Inferior parietal cortex (tissue), 1 donor: ENCODE data around the gene TMOD1.
"Not testable (repeated sequence)": the region's sequence is repeated elsewhere in the genome, so short reads cannot be mapped to it uniquely, and the experiment has no call there.

Experiments
- DNase-seq: peaks from one replicate; pipeline ENCODE4 v3.0.0-alpha.2; 2016; ENCODE audit errors: extremely low spot score

TMOD1 gene

DNA sequence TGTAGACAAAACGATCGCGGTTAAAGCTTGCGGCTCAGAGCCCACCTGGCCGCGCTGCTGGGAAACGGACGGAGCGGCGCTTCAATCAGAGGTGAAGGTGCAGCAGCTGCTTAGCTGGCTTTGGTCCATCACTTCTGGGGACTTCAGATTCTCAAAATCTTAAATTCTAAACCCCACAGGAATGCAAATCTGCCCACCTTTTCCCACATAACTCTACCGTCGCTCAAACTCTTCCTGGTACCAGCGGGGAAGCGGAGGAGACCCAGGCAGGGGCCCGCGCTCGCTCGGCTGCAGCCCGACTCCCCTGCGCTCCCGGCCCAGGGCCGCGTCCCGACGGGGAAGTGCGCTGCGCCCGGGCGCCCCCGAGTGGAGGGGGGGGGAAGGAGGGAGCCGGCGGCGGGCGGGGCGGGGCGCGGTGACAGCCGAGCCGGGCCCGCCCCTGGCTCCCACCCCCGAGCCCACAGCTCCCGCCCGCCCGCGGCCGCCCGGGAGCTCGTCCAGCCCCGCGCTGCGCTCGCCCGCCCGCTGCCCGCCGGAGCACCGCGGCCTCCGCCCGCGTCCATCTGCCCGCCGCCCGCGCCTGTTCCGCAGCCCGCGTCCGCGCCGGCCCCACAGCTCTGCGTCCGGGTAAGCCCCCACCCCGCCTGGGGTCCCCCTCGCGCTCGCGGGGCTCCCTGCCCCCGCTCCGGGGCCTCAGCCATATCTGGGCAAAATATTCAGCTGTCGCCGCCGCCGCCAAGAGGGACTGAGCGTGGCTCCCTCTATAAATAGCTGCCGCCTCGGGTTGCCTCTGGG is at the start of gene TMOD1:
TMOD1 (plus strand) TSS at position 490 of the 795 bp plus-strand sequence. CDS start 22,523 bp downstream, outside the sequence.
- no peak for DNase-seq

DNA sequence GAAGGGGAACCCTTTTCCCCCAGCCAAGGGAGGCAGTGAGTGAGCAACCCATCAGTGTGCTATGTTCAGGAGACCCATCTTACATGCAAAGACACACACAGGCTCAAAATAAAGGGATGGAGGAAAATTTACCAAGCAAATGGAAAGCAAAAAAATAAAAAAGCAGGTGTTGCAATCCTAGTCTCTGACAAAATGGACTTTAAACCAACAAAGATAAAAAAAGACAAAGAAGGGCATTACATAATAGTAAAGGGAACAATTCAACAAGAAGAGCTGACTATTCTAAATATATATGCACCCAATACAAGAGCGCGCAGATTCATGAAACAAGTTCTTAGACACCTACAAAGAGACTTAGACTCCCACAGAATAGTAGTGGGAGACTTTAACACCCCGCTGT is 47.9 kb upstream of the TMOD1 start:
- DNase-seq, result not testable (repeated sequence)

DNA sequence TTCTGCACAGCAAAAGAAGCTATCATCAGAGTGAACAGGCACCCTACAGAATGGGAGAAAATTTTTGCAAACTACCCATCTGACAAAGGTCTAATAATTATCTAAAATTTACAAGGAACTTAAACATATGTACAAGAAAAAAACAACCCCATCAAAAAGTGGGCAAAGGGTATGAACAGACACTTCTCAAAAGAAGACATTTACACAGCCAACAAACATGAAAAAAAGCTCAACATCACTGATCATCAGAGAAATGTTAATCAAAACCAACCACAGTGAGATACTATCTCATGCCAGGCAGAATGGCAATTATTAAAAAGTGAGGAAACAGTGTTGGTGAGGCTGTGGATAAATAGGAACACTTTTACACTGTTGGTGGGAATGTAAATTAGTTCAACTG is 44.6 kb upstream of the TMOD1 start:
- DNase-seq, result not testable (repeated sequence)

DNA sequence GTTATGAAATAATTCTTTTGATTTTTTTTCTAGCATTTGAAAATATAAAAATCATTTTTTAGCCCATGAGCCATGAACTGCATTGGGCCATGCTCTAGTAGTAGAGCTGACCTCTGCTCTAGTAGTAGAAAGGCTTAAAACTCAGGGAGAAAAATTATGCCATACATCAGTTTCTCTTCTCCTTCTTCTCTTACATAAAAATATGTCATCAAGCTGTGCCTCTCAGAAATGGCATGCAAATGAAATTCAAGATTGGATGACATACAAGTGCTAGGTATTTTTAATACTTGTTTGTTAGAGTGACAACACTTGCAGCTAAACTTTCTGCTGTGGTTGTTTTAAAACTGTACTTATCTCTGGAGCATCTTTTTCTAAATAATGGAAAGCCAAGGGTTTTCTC is 42.1 kb upstream of the TMOD1 start:
- DNase-seq, result no peak

DNA sequence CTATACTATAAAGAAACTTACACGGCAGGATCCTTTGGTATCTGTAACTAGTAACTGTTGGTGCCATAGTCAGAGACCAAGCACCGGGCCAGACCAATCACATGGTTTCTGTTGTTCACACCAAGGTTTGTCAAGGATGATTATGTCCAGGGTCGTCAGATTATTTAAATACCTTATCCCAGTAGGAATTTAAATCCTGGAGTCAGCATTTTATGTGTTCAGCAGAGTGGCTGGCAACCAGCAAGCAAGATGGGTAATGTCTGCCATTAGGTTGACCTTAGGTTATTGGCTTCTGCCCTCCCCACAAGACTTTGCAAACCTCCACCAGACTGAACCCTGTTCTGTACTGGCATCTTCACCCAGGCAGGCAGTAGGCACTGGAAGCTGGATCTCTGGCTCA is 39.3 kb upstream of the TMOD1 start:
- no peak for DNase-seq

DNA sequence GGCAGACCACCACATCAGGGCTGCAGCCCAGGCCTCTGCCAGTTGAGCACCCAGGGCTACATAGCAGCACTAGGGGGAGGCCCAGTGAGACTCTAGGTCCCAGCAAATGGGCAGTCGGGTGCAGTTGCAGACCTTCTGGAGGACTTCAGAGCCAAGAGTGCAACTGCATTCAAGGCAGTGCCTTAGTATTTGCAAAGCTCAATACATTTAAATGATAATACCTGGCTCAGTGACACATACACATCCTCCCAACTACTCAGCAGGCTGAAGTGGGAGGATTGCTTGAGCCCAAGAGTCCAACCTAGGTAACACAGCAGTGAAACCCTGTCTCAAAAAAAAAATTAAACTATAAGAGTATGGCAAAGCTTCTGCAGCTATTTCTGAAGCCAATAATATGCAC is 38.6 kb upstream of the TMOD1 start:
- no peak for DNase-seq

DNA sequence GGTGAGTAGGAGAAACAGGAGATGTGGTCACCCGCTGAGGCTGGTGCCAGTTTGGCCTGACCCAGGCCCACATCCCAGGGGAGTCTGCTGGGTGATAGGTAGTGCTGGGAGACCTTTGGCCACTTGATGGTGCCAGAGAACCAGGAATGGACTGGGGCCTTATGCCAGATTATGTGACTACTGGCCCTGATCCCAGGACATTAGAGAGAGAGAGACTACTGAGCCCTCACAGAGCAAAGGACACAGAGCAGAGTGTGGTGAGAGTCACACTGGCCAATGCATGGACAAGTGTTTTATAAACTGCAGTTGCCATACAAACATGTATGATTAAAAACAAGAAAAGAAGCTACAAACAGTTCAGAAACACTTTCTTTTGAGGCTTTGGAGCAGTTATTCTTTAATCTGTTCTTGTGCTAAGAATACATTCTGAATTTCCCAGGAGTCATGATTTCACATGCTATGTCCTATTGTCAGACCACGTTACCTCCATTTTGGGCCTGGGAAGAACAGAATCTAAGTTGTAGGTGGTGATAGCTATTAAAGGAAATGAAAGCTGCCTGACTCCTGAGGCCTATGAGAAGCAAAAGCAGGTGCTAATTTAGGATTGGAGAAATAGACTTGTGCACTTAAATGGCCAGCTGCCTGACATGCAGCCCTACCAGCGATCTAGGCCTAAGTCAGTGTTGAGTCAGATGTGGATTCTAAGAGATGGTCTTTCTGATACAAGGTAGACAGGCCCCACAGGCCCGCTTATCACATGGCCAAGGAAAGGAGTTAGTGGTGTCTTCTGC is 32.6 kb upstream of the TMOD1 start:
- DNase-seq, result peak; percentile 94

DNA sequence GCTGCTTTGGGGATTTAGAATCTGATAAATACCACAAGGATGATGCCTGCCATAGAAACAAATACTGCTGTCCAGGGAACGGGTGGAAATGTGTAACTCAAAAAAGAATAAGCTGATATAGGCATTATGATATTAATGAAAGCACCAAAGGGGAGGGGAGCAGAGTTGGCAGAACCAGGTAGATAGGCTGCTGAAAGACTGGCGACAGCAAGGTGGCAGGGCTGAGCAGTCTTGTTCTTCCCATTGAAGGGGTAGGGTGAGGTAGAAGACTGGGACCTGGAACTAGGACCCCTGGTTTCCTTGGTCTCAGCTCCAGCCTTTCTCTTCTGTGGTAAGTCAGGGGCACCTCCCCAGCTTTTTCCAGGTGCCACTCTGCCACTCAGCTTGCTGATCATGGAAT is 31.4 kb upstream of the TMOD1 start:
- no peak for DNase-seq

DNA sequence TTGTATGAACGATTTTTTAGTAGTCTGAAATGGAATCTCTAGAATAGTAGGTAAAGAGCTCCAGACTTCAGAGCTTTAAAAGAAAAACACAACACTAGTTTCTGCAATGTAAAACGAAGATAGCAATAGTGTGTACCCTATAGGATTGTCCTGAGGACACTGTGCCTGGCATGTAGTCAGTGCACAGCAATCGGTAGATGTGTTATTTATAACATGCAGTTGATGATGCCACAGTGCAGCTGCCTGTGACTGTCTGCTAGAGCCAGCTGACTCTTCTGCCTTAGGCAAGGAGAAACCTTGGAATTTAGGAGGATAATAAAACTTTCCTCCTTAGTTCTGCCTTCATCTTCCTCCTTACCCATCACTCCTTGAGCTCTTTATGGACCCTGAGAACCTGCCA is 27.7 kb upstream of the TMOD1 start:
- DNase-seq, result peak; percentile 25

DNA sequence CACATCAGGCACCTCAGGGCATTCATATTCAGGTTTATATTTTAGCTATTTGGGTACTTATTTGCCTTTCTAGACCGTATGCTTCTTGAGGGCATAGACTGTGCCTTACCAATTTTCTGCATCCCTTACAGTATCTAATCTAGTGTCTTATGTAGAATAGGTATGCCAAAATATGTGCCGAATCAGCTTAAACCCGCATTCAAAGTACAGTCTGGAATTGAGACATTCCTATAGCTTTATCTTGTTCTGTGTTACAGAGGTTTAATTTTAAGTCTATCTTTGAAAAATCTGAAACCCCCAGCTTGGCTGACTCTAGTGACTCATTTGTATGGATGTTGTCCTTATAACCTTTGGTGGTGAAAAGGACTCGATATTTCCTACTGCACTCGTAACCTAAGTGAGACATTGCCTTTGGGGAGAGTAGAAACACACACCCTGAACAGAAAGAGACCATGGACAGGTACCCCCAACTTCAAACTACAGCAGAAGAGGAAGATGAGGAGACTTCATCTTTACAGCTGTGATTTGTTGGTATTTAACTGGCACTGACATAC is 27.0 kb upstream of the TMOD1 start:
- DNase-seq, result no peak

DNA sequence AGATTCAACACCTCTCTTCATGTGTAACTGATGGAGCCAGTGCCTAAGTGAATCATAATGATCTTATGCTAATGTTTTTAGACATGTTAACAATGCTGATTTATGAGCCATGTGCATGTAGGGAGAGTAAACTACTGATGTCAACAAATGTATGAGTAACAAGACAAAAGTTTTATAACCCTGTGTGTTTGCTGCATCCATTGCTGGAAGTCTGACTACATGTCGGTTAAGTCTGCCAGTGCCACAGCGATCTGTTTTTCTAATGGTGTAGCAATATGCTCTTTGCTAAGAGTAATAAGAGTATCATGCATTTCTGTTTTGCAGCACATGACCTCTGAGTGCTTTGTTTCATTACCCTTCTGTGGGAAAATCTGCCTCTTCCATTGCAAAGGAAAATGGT is 26.4 kb upstream of the TMOD1 start:
- DNase-seq, result peak; percentile 17

DNA sequence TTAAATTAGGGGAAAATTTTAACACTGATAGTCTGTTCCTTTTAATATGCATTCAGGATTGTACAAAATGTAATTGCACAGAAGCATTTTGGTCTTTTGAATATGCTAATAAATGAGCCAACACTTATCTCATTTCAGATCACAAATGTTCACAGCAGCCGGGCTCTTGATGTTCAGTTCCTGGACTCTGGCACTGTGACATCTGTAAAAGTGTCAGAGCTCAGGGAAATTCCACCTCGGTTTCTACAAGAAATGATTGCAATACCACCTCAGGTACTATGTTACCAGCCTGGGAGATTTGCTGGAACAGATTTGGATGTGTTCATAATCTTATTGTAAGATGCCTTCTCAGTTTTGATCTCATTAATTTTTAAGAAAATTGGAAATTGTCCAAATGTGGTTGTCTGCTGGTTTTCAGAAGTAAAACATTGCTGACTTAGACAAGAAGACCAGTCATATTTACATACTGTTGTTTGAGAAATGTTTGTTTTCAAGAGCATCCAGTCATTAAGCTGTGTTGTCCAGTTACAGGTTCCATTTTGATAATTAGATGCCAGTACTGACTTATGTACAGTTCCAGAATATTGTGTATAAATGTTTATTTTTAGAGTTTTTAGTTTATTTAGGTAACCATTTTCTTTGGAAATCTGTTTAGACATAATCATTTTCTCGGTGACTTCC is 23.0 kb upstream of the TMOD1 start:
- DNase-seq, result no peak

DNA sequence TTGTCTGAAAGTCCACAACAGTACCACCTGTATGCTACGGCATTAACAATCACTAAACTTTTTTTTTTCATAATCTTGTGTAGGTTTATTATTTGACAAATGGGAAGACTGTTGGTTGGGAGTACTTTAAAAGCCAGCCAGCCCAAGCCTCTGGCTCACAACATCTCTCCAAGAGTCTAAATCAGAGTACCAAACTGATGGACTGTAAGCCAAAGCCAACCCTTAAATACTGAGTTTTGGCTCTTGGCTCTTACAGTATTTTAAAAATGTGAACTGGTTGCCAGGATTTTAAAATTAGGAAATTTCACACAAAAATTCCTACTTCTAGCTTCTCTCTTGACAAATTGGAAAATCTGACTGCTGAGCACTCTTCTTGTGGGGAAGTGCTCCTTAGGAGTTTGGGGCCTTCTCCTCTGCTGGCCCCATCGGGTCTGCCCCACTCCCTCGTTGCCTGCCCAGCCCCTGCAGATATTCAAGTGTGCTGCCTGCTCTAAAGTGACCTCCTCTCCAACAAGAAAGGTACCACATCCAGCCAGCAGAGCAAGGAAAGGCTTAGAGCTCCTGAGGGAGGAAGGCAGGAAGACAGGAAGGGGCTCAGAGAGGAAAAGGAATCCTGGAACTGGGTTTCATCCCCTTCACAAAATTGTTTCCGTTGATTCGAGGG is 21.8 kb upstream of the TMOD1 start:
- DNase-seq, result no peak

DNA sequence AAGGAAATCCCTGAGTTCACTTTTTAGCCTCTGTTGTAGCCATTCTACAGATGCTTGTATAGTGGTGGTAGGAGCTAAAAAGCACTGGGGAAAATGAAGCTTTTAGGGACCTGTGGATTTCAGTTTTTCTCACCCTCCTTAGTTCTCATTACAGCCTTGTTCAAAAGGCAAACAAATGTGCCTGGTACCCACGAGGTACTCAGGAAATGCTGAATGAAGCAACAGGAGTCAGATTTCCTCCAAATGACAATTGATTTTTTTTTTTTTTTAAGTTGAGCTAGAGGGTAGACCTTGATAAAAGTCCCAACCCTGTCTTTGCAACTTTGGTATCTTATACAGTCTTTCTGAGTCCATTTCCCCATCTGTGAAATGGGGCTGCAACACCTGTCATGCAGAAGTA is 21.3 kb upstream of the TMOD1 start:
- DNase-seq, result no peak

DNA sequence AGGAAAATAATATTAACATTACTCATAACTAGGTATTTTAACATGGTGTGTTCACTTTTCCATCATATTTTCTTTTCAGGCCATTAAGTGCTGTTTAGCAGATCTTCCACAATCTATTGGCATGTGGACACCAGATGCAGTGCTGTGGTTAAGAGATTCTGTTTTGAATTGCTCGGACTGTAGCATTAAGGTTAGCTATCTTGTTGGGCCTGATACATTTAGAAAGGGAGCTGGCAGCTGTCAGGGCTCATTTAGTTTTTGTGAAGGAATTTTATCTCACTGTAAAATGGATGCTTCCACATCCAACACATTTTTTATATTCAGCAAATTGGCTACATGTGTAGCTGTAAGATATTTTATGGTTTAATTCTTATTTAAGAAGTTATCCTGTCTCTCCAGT is 20.7 kb upstream of the TMOD1 start:
- DNase-seq, result no peak

DNA sequence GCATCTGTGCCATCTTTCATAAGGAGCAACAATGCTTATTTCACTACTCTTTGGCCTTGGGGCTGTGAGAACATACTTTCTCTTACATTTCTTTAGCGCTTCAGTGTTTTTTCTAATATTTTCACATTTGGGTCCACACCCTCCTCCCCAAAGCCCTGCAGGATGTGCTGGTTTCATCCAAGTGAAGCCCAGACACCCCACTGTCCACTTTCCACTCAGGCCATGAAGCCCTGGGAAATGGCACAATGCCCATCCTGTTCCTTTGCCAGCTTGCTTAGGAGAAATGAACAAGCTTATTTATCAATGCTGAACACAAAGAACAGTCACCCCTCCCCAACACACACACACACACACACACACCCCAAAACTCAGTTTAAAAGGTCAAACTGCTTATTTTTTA is 17.3 kb upstream of the TMOD1 start:
- DNase-seq, result peak; percentile 68

DNA sequence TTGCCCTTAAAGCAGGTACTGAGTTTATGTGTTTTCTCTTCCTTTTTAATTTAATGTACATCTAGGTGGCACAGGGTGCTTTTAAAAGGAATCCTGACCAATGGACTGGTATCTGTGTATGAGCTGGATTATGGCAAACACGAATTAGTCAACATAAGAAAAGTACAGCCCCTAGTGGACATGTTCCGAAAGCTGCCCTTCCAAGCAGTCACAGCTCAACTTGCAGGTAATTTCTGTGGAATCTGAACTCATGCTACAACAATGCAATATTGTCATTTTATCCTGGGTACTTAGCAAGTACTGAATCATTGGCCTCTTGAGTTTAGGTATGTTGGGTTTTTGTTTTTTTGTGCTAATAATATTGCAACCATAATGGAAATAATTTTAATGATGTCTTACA is 14.4 kb upstream of the TMOD1 start:
- no peak for DNase-seq

DNA sequence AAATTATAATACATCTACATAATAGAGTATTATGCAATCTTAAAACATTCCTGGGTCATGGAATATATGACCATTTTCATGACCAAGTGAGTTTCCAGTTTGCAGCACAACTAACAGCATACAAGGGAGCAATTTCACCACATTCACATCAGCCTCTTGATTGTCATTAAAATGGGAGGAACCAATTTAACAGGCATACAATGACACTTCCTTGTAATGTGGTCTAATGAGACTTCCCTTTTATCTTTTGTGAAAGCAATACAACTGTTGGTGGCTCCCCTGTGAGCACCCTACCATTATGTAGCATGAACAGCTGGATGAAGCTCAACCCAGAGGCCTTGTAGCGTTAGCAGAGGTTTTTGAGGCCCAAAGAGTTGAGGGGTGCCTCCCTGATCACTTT is 13.6 kb upstream of the TMOD1 start:
- DNase-seq, result no peak

DNA sequence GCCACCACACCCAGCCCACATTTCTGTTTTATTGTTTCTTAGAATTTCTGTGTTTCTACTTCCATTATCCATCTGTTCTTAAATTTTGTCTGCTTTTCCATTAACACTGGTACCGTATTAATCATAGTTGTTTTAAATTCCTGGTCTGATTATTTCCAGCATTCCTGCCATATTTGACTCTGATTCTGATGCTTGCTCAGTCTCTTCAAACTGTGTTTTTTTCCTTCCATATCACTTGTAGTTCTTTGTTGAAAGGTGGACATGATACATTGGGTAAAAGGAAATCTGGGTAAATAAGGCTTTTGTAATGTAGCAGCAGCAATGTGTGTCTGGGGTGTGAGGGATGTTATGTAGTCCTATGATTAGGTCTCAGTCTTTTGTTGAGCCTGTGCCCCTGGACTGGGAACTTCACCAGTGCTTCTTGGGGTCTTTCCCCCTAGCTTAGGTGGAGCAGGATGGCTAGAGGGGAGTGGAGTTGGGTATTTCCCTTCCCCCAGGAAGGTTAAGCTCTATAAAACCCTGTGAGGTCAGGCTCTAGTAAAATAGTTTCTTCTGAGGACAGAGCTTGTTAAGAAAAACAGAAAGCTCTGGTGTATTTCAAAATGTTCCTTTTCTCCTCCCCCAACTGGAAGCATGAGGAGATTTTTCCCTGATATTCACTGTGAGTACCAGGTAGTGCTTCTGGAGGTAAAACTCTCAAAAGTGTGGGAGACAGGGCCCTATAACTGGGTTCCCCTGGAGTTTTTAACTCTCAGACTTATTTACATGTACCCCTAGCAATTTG is 10.1 kb upstream of the TMOD1 start:
- DNase-seq, result no peak

DNA sequence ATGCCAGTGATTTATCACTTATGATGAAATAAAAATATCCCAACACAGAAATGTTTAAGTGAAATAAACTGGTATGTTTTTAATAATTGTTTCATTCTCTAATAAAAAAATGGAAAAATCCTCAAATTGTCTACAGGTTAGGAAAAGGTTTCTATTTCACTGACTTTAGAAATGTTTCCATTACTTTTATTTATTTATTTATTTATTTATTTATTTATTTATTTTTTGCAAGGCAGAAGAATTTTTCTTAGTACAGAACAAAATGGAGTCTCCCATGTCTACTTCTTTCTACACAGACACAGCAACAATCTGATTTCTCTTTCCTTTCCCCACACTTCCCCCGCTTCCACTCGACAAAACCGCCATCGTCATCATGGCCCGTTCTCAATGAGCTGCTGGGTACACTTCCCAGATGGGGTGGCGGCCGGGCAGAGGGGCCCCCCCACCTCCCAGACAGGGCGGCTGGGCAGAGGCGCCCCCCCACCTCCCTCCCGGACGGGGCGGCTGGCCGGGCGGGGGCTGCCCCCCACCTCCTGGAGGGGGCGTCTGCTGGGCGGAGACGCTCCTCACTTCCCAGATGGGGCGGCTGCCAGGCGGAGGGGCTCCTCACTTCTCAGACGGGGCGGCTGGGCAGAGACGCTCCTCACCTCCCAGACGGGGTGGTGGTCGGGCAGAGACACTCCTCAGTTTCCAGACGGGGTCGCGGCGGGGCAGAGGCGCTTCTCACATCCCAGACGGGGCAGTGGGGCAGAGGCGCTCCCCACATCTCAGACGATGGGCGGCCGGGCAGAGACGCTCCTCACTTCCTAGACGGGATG is 3.7 kb upstream of the TMOD1 start:
- not testable (repeated sequence) for DNase-seq
